ENCODE data around the gene AGAP1. TPM values are rescaled to one million over a fixed set of nuclear protein-coding genes. Genes with fewer than 3 reads are reported as not detected.

AGAP1 gene
- total RNA-seq, 1 donor from 2014 or later, result 33.4 TPM

- ATAC-seq (no peak), DNase-seq (no peak)
- Histone ChIP-seq H3K27ac (no peak overlapping the region), H3K27me3 (no peaks in the 10 kb centered on the region), H3K36me3 (peaks cover 5% of the 10 kb centered on the region), H3K9me3 (no peaks in the 10 kb centered on the region), H3K4me1 (no peaks in the 10 kb centered on the region), H3K4me3 (no peak overlapping the region)
- TF ChIP-seq, protein P1, sequence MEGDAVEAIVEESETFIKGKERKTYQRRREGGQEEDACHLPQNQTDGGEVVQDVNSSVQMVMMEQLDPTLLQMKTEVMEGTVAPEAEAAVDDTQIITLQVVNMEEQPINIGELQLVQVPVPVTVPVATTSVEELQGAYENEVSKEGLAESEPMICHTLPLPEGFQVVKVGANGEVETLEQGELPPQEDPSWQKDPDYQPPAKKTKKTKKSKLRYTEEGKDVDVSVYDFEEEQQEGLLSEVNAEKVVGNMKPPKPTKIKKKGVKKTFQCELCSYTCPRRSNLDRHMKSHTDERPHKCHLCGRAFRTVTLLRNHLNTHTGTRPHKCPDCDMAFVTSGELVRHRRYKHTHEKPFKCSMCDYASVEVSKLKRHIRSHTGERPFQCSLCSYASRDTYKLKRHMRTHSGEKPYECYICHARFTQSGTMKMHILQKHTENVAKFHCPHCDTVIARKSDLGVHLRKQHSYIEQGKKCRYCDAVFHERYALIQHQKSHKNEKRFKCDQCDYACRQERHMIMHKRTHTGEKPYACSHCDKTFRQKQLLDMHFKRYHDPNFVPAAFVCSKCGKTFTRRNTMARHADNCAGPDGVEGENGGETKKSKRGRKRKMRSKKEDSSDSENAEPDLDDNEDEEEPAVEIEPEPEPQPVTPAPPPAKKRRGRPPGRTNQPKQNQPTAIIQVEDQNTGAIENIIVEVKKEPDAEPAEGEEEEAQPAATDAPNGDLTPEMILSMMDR (IDR thresholded peaks at IDR 0.05), result no peak
- intact Hi-C loops (cut with DNase I), result no loop called here
These were observed 255.4 kb downstream of the AGAP1 start for GRCh38 chr2:235749121-235749770.

DNA sequence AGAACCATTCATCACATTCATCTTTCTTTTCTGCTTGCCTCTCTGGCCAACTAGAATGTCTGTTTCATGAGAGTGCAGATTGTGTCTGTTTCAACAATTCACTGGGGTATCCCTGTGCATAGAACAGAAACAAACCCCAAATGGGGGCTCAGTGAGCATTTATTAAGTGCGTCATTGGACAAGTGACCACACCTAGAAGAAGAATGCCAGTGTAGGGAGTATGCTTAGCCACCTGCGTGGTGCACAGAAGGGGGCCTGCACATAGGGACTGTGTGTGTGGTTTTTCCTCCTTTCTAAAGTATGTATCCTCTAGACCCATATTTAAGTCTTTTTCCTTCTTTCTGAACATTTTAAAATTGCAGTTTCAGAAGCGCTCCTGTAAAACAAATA lies 255.9 kb downstream of the AGAP1 start:
- TF ChIP-seq, protein P1 (IDR thresholded peaks at IDR 0.05), result no peak
- ATAC-seq, result no peak
- intact Hi-C loops (cut with DNase I), result no loop called here
- Histone ChIP-seq H3K4me1 (no peaks in the 10 kb centered on the region), H3K27ac (no peak overlapping the region), H3K36me3 (peaks cover 5% of the 10 kb centered on the region), H3K27me3 (no peaks in the 10 kb centered on the region), H3K4me3 (no peak overlapping the region), H3K9me3 (no peaks in the 10 kb centered on the region)
- DNase-seq, result no peak

- Histone ChIP-seq H3K9me3 (no peaks in the 10 kb centered on the region), H3K27me3 (no peaks in the 10 kb centered on the region), H3K27ac (no peak overlapping the region), H3K4me3 (no peak overlapping the region), H3K4me1 (no peaks in the 10 kb centered on the region), H3K36me3 (peaks cover 5% of the 10 kb centered on the region)
- intact Hi-C loops (cut with DNase I), result no loop called here
- TF ChIP-seq, protein P1 (IDR thresholded peaks at IDR 0.05), result no peak
- DNase-seq (no peak), ATAC-seq (no peak)
These were observed 259.0 kb downstream of the AGAP1 start for GRCh38 chr2:235752846-235753245.

DNA sequence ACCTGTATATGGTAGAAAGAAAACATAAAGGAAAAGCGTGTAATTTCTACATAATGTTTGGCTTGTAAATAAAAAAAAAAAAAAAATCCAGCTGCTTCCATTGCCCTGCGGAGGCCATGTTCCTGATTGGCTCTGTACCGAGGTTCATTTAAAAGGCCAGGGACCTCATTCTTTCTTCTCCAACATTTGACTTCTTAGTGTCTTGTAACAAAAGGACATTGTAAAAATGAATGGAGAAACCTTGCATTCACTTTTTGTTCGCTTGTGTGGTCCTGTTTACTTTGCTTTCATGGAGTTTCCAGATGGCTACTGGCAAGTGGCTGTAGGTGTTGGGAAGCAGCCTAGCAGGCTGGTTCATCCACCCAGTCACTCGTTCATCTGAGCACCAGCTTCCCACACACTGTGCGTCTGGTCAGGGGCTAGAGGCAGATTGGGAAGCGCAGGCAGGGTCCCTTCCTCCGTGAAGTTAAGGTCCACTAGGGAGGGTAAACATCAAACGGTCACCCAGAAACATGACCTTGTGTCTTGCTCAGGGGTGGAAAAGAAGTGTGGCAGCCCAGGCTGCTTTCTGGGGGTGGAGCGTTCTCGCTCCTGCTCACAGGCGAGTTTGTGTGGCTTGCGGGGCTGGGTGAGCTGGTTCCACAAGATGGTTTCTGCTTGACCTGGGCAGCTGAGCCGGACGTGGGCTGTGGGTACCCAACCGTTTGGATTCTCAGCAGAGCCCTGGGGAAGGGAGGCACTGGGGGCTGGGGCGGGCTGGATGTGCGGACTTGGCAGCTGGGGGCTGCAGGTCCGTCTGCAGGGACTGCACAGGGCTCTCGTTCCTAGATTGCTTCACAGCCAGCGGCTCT lies 260.7 kb downstream of the AGAP1 start:
- Histone ChIP-seq H3K4me3 (no peak overlapping the region), H3K9me3 (no peaks in the 10 kb centered on the region), H3K27ac (no peak overlapping the region), H3K36me3 (peaks cover 5% of the 10 kb centered on the region), H3K4me1 (no peaks in the 10 kb centered on the region), H3K27me3 (no peaks in the 10 kb centered on the region)
- DNase-seq (no peak), ATAC-seq (no peak)
- intact Hi-C loops (cut with DNase I), result no loop called here
- TF ChIP-seq, protein P1 (IDR thresholded peaks at IDR 0.05), result no peak

DNA sequence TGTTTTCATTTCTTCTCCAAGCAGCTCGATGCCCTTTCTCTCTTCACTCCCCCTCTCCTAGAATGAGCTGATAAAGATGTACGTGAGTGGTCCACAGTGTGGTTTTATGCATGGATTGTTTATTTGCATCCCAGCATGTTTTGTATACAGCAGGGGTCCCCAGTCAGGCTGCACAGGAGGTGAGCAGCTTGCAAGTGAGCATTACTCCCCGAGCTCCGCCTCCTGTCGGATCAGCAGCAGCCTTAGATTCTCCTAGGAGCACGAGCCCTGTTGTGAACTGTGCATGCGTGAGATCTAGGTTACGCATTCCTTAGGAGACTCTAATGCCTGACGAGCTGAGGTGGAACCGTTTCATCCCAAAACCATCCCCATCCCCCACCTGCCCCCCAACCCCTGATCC lies 262.6 kb downstream of the AGAP1 start:
- H3K36me3 ChIP-seq, result no peaks in the 10 kb centered on the region
- no peaks in the 10 kb centered on the region for H3K9me3 ChIP-seq
- DNase-seq, result no peak
- no peak overlapping the region for H3K27ac ChIP-seq
- intact Hi-C loops (cut with DNase I), result no loop called here
- H3K4me1 ChIP-seq, result no peaks in the 10 kb centered on the region
- TF ChIP-seq, protein P1 (IDR thresholded peaks at IDR 0.05), result no peak
- no peaks in the 10 kb centered on the region for H3K27me3 ChIP-seq
- no peak overlapping the region for H3K4me3 ChIP-seq
- ATAC-seq, result no peak
